ENCODE data around the gene CCNDBP1.

- TF ChIP-seq, protein P1, sequence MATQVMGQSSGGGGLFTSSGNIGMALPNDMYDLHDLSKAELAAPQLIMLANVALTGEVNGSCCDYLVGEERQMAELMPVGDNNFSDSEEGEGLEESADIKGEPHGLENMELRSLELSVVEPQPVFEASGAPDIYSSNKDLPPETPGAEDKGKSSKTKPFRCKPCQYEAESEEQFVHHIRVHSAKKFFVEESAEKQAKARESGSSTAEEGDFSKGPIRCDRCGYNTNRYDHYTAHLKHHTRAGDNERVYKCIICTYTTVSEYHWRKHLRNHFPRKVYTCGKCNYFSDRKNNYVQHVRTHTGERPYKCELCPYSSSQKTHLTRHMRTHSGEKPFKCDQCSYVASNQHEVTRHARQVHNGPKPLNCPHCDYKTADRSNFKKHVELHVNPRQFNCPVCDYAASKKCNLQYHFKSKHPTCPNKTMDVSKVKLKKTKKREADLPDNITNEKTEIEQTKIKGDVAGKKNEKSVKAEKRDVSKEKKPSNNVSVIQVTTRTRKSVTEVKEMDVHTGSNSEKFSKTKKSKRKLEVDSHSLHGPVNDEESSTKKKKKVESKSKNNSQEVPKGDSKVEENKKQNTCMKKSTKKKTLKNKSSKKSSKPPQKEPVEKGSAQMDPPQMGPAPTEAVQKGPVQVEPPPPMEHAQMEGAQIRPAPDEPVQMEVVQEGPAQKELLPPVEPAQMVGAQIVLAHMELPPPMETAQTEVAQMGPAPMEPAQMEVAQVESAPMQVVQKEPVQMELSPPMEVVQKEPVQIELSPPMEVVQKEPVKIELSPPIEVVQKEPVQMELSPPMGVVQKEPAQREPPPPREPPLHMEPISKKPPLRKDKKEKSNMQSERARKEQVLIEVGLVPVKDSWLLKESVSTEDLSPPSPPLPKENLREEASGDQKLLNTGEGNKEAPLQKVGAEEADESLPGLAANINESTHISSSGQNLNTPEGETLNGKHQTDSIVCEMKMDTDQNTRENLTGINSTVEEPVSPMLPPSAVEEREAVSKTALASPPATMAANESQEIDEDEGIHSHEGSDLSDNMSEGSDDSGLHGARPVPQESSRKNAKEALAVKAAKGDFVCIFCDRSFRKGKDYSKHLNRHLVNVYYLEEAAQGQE (IDR thresholded peaks at IDR 0.05; ENCODE audit: insufficient replicate concordance, low read depth), result no peak
- TF ChIP-seq, protein P2, sequence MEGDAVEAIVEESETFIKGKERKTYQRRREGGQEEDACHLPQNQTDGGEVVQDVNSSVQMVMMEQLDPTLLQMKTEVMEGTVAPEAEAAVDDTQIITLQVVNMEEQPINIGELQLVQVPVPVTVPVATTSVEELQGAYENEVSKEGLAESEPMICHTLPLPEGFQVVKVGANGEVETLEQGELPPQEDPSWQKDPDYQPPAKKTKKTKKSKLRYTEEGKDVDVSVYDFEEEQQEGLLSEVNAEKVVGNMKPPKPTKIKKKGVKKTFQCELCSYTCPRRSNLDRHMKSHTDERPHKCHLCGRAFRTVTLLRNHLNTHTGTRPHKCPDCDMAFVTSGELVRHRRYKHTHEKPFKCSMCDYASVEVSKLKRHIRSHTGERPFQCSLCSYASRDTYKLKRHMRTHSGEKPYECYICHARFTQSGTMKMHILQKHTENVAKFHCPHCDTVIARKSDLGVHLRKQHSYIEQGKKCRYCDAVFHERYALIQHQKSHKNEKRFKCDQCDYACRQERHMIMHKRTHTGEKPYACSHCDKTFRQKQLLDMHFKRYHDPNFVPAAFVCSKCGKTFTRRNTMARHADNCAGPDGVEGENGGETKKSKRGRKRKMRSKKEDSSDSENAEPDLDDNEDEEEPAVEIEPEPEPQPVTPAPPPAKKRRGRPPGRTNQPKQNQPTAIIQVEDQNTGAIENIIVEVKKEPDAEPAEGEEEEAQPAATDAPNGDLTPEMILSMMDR (IDR thresholded peaks at IDR 0.05; ENCODE audit: insufficient read depth, low read length), result no peak
- TF ChIP-seq POLR2AphosphoS5 (IDR thresholded peaks at IDR 0.05; ENCODE audit: low read depth) (no peak), GABPA (IDR thresholded peaks at IDR 0.05; ENCODE audit: low read depth) (no peak), SPI1 (IDR thresholded peaks at IDR 0.05; ENCODE audit: borderline replicate concordance, low read depth) (no peak)
These were observed 23.1 kb downstream of the CCNDBP1 start for GRCh38 chr15:43208052-43209002.

Data from HL-60 (cell line).